AG20443 (cell line): ENCODE results near the gene UBE2G2.

ENCODE experiments used
- DNase-seq: peaks from one replicate; pipeline ENCODE4 v3.0.0; 2012; ENCODE audit warnings: low spot score, mixed read lengths

The UBE2G2 gene

GRCh38 chr21:44790368-44790767 is 11.3 kb downstream of the UBE2G2 start:
- DNase-seq: no peak

- no peak for DNase-seq
Observed at GRCh38 chr21:44789880-44790279, 11.7 kb downstream of the UBE2G2 start.

GRCh38 chr21:44785620-44786335 is 15.8 kb downstream of the UBE2G2 start:
- DNase-seq: no peak

GRCh38 chr21:44784810-44785209 is 16.8 kb downstream of the UBE2G2 start:
- DNase-seq: no peak

- DNase-seq: no peak
Observed at GRCh38 chr21:44783020-44783696, 18.5 kb downstream of the UBE2G2 start.

- DNase-seq: no peak
Observed at GRCh38 chr21:44780767-44781459, 20.7 kb downstream of the UBE2G2 start.

GRCh38 chr21:44780137-44780502 is 21.5 kb downstream of the UBE2G2 start:
- no peak for DNase-seq

GRCh38 chr21:44779417-44780136 is 22.0 kb downstream of the UBE2G2 start:
- no peak for DNase-seq

GRCh38 chr21:44778983-44779382 is 22.6 kb downstream of the UBE2G2 start:
- no peak for DNase-seq

GRCh38 chr21:44778499-44778911 is 23.1 kb downstream of the UBE2G2 start:
- DNase-seq: no peak

- DNase-seq: no peak
Observed at GRCh38 chr21:44778094-44778493, 23.5 kb downstream of the UBE2G2 start.

- DNase-seq: no peak
Observed at GRCh38 chr21:44774972-44775371, 26.6 kb downstream of the UBE2G2 start.

GRCh38 chr21:44773291-44773932 is 28.2 kb downstream of the UBE2G2 start:
- DNase-seq: no peak

- DNase-seq: no peak
Observed at GRCh38 chr21:44771896-44772525, 29.6 kb downstream of the UBE2G2 start.

GRCh38 chr21:44767834-44768831 is 33.5 kb downstream of the UBE2G2 start:
- DNase-seq: no peak

GRCh38 chr21:44766818-44767354 is 34.7 kb downstream of the UBE2G2 start:
- no peak for DNase-seq

GRCh38 chr21:44766014-44766817 is 35.4 kb downstream of the UBE2G2 start:
- no peak for DNase-seq

- no peak for DNase-seq
Observed at GRCh38 chr21:44765231-44766013, 36.2 kb downstream of the UBE2G2 start.
